ENCODE measurements around the gene TPP1. TPM values are rescaled to one million over a fixed set of nuclear protein-coding genes. Genes with fewer than 3 reads are reported as not detected.
A peak's percentile ranks its signal among the peaks of the same experiment; 100 is the strongest.

Gene TPP1
- total and polyA plus RNA-seq, 9 of the 15 experiments (the other 6 are each of a cell fraction or from before 2014, with no cell fraction given), result 7.5 to 75.8 (median 15.7) TPM

- peak in 1 of 2 experiments; percentile 95; a peak in 2 of 4 replicates for TF ChIP-seq KDM4B (IDR thresholded peaks at IDR 0.05; ENCODE audit: borderline replicate concordance in 2 of 2, low read depth in 1 of 2)
- TF ChIP-seq HOMEZ (CRISPR knock-in tag; IDR thresholded peaks at IDR 0.05), result no peak
- TF ChIP-seq SNIP1 (IDR thresholded peaks at IDR 0.05; ENCODE audit: low read depth), result peak; percentile 63; the same call in 1 of the 2 replicates
- no peak for TF ChIP-seq KLF16 (IDR thresholded peaks at IDR 0.05)
- TF ChIP-seq, protein P1, sequence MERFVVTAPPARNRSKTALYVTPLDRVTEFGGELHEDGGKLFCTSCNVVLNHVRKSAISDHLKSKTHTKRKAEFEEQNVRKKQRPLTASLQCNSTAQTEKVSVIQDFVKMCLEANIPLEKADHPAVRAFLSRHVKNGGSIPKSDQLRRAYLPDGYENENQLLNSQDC (CRISPR knock-in tag; IDR thresholded peaks at IDR 0.05), result peak; percentile 69; the same call in 1 of the 2 replicates
- peak; percentile 12; the same call in 1 of the 2 replicates for TF ChIP-seq ZFX (CRISPR knock-in tag; IDR thresholded peaks at IDR 0.05)
- TF ChIP-seq CBX8 (IDR thresholded peaks at IDR 0.05; ENCODE audit: borderline replicate concordance, extremely low read depth, low read depth, low read length, poor library complexity, severe bottlenecking), result no peak
- no peak for TF ChIP-seq MAFF (IDR thresholded peaks at IDR 0.05; ENCODE audit: low read length)
- TF ChIP-seq SP1 (CRISPR knock-in tag; IDR thresholded peaks at IDR 0.05), result peak; percentile 82
- TF ChIP-seq NCOA4 (IDR thresholded peaks at IDR 0.05; ENCODE audit: partially characterized antibody), result no peak
- TF ChIP-seq ZBTB8A (IDR thresholded peaks at IDR 0.05; ENCODE audit: partially characterized antibody), result no peak
- peak; percentile 90 for TF ChIP-seq ETV5 (CRISPR knock-in tag; IDR thresholded peaks at IDR 0.05; ENCODE audit: low read depth)
- no peak for TF ChIP-seq ZNF174 (CRISPR knock-in tag; IDR thresholded peaks at IDR 0.05)
- peak; percentile 89 for TF ChIP-seq ZBTB17 (CRISPR knock-in tag; IDR thresholded peaks at IDR 0.05)
- peak; percentile 54; the same call in 1 of the 2 replicates for TF ChIP-seq SPI1 (IDR thresholded peaks at IDR 0.05; ENCODE audit: borderline replicate concordance, low read depth, low read length)
- TF ChIP-seq CREBBP (IDR thresholded peaks at IDR 0.05; ENCODE audit: low read depth, low read length), result no peak
- TF ChIP-seq, protein P2, sequence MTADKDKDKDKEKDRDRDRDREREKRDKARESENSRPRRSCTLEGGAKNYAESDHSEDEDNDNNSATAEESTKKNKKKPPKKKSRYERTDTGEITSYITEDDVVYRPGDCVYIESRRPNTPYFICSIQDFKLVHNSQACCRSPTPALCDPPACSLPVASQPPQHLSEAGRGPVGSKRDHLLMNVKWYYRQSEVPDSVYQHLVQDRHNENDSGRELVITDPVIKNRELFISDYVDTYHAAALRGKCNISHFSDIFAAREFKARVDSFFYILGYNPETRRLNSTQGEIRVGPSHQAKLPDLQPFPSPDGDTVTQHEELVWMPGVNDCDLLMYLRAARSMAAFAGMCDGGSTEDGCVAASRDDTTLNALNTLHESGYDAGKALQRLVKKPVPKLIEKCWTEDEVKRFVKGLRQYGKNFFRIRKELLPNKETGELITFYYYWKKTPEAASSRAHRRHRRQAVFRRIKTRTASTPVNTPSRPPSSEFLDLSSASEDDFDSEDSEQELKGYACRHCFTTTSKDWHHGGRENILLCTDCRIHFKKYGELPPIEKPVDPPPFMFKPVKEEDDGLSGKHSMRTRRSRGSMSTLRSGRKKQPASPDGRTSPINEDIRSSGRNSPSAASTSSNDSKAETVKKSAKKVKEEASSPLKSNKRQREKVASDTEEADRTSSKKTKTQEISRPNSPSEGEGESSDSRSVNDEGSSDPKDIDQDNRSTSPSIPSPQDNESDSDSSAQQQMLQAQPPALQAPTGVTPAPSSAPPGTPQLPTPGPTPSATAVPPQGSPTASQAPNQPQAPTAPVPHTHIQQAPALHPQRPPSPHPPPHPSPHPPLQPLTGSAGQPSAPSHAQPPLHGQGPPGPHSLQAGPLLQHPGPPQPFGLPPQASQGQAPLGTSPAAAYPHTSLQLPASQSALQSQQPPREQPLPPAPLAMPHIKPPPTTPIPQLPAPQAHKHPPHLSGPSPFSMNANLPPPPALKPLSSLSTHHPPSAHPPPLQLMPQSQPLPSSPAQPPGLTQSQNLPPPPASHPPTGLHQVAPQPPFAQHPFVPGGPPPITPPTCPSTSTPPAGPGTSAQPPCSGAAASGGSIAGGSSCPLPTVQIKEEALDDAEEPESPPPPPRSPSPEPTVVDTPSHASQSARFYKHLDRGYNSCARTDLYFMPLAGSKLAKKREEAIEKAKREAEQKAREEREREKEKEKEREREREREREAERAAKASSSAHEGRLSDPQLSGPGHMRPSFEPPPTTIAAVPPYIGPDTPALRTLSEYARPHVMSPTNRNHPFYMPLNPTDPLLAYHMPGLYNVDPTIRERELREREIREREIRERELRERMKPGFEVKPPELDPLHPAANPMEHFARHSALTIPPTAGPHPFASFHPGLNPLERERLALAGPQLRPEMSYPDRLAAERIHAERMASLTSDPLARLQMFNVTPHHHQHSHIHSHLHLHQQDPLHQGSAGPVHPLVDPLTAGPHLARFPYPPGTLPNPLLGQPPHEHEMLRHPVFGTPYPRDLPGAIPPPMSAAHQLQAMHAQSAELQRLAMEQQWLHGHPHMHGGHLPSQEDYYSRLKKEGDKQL (CRISPR knock-in tag; IDR thresholded peaks at IDR 0.05; ENCODE audit: borderline replicate concordance), result 0 out of 2 replicates have a peak, but pooled peaks have one; percentile 14
- TF ChIP-seq CC2D1A (IDR thresholded peaks at IDR 0.05), result no peak
- TF ChIP-seq ZNF830 (CRISPR knock-in tag; IDR thresholded peaks at IDR 0.05), result peak; percentile 72; the same call in 1 of the 2 replicates
- no peak for TF ChIP-seq RAD51 (IDR thresholded peaks at IDR 0.05; ENCODE audit: borderline replicate concordance, low read depth)
- no peak for TF ChIP-seq ZNF444 (CRISPR knock-in tag; IDR thresholded peaks at IDR 0.05)
Measured at GRCh38 chr11:6612213-6613041, 6.8 kb downstream of the TPP1 start, which contains the start of gene TAF10 (continued).

Measured in K562 (cell line).